ENCODE results near the gene UIMC1.
"Not testable (repeated sequence)": the region's sequence is repeated elsewhere in the genome, so short reads cannot be mapped to it uniquely, and the experiment has no call there.

The UIMC1 gene

GRCh38 chr5:177005619-177006264 is 837 bp downstream of the UIMC1 start:
- peak; percentile 89 for DNase-seq

GRCh38 chr5:177004961-177005360 is 1.6 kb downstream of the UIMC1 start:
- DNase-seq = no peak

- DNase-seq = no peak
These were observed 2.9 kb downstream of the UIMC1 start for GRCh38 chr5:177003649-177004048.

GRCh38 chr5:176999526-176999925 is 7.1 kb downstream of the UIMC1 start:
- not testable (repeated sequence) for DNase-seq

GRCh38 chr5:176998828-176999227 is 7.8 kb downstream of the UIMC1 start:
- no peak for DNase-seq

- no peak for DNase-seq
These were observed 9.8 kb downstream of the UIMC1 start for GRCh38 chr5:176996780-176997179.

- no peak for DNase-seq
These were observed 10.4 kb downstream of the UIMC1 start for GRCh38 chr5:176995896-176996767.

GRCh38 chr5:176995122-176995490 is 11.5 kb downstream of the UIMC1 start:
- no peak for DNase-seq

GRCh38 chr5:176994460-176995121 is 12.0 kb downstream of the UIMC1 start:
- no peak for DNase-seq

- not testable (repeated sequence) for DNase-seq
These were observed 13.5 kb downstream of the UIMC1 start for GRCh38 chr5:176993081-176993480.

- DNase-seq = no peak
These were observed 19.0 kb downstream of the UIMC1 start for GRCh38 chr5:176987583-176987982.

GRCh38 chr5:176986280-176986679 is 20.3 kb downstream of the UIMC1 start:
- no peak for DNase-seq

- peak; percentile 70 for DNase-seq
These were observed 21.1 kb downstream of the UIMC1 start for GRCh38 chr5:176985516-176985915.

- DNase-seq = not testable (repeated sequence)
These were observed 22.4 kb downstream of the UIMC1 start for GRCh38 chr5:176984176-176984575.

GRCh38 chr5:176983593-176983992 is 23.0 kb downstream of the UIMC1 start:
- not testable (repeated sequence) for DNase-seq

GRCh38 chr5:176983112-176983511 is 23.5 kb downstream of the UIMC1 start:
- not testable (repeated sequence) for DNase-seq

GRCh38 chr5:176980818-176981217 is 25.8 kb downstream of the UIMC1 start:
- DNase-seq = no peak

- no peak for DNase-seq
These were observed 26.9 kb downstream of the UIMC1 start for GRCh38 chr5:176979669-176980068.

GRCh38 chr5:176965633-176966032 is 40.9 kb downstream of the UIMC1 start:
- DNase-seq = no peak

- DNase-seq = no peak
These were observed 47.5 kb downstream of the UIMC1 start for GRCh38 chr5:176959051-176959450.

GRCh38 chr5:176956756-176957155 is 49.8 kb downstream of the UIMC1 start:
- no peak for DNase-seq

GRCh38 chr5:176955895-176956294 is 50.7 kb downstream of the UIMC1 start:
- no peak for DNase-seq

- DNase-seq = no peak
These were observed 52.5 kb downstream of the UIMC1 start for GRCh38 chr5:176954050-176954449.
